GM10847 (cell line): ENCODE results near the gene PPM1L.

Experiments used
- POLR2A ChIP-seq: IDR thresholded peaks from 2 replicates; pipeline ENCODE4 v1.6.1; 2011; ENCODE audit not compliant: insufficient read length; ENCODE audit errors: extremely low read depth

PPM1L gene

DNA sequence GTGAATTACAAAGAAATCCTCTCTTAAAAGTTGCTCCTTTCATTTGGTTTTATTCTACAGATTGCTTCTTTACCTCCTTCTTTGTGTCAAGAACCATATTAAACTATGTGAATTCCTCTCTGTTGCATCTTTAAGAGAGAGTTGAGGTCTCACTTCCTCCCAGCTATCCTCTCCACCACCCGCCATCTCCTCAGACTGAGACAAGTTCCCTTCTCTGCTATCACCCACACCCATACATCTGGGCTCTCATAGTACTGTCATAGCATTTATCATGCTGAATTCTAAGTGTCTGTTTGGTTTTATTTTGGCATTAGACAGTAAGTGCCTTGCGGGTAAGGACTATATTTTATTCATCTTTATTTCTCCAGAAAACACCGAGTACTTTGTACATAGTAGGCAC lies 294.9 kb downstream of the PPM1L start:
- no peak for TF ChIP-seq POLR2A

DNA sequence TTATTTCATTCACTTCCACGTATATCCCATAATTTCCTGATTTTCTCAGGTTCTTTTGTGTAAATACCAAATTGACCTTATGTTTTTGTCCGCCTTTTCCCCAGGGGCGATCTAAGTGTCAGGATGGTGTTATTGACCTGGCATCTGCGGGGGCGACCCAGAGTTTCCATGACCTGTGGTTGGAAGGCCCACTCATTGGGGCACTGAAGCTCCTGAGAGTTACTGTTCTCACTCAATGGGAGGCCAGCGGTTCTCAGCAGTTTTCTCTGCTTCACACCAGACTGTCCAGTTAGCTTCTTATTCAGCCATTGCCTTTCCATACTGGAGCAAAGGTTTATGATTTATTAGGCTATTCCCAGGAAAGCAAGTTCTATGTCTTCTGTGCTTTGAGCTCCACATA lies 295.8 kb downstream of the PPM1L start:
- TF ChIP-seq POLR2A: no peak

DNA sequence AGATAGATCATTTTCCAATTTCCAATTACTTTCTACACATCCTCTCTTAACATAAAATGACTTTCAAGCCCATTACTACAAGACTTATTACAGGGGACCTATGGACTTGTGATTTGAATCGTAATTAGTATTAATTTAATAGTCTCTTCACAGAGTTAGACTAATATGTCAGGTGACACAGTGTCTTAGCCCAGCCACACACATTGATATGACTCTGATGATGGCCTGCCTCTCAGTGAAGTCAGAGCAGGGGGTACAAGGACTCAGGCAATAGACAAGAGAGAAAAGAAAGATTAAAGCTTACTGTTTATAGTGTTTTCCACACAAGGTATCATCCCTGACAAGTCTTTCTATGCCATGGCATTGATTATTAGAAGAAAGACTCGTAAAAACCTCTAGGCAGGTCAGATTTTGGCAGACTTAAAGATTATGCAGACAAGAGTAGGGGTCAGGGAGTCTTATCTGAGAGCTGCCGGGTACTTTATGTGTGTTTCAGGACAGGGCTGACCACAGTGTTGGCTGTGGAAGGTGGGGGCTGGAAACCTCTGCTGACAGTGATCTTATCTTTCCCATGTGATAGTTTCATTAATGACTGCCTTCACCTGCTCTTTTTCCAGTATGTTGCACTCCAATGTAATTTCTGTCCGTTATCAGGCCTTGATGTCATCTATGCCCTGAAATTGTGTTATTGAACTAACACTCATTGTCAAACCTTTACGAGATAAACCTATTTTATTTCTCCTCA lies 299.0 kb downstream of the PPM1L start:
- no peak for TF ChIP-seq POLR2A

DNA sequence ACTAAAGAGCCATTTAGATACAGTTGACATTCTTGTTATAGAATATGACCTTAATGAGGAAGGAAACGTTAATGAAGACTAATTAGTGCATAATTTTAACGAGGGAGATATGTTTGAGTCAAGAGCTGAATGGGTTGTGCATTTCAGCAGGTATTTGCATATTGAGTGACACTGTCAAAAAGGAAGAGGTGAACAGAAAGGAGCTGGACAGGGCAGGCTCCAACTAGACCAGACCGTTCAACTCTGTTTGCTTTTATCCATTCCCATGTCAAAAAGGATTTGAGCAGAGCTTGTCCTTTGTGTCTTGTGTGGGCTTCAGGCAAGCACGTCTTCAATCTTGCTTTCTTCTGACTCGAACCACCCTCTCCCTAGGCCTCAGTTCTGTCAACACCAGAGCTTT lies 308.4 kb downstream of the PPM1L start:
- TF ChIP-seq POLR2A: no peak

DNA sequence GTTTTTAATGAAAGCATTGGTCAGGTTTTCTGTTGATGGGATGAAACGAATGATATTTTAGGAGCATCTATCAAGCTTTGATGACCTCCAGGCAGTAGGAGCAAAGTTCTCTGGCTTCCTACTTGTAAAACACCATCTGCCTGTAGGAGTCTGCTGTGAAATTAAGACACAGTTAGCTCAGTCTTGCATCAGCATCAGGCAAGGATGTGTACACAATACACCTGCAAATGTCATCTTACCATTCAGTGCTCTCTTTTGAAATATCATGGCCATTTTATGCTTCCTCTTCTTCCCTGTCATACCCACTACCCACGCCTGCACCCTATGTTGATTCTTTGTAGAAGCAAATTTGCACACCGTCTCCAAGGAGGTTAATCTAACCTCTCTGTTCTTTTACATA lies 310.9 kb downstream of the PPM1L start:
- no peak for TF ChIP-seq POLR2A

DNA sequence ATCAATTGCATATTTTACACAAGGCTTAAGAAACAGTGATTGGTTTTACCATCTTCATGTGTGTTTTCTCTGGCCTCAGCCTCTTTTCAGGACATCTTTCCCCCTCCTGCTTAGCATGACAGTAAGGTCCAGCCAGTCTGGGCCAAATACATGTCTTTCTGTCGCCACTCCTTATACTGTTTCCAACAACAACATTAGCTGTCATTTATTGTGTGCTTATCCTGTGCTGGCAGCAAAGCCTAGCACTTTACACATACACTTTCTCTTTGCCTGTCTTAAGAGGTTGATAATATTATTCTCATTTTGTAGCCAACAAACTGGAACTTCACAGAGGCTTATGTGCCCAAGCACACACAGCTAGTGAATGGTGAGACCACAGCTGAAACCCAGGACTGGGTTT lies 311.3 kb downstream of the PPM1L start:
- TF ChIP-seq POLR2A: no peak

DNA sequence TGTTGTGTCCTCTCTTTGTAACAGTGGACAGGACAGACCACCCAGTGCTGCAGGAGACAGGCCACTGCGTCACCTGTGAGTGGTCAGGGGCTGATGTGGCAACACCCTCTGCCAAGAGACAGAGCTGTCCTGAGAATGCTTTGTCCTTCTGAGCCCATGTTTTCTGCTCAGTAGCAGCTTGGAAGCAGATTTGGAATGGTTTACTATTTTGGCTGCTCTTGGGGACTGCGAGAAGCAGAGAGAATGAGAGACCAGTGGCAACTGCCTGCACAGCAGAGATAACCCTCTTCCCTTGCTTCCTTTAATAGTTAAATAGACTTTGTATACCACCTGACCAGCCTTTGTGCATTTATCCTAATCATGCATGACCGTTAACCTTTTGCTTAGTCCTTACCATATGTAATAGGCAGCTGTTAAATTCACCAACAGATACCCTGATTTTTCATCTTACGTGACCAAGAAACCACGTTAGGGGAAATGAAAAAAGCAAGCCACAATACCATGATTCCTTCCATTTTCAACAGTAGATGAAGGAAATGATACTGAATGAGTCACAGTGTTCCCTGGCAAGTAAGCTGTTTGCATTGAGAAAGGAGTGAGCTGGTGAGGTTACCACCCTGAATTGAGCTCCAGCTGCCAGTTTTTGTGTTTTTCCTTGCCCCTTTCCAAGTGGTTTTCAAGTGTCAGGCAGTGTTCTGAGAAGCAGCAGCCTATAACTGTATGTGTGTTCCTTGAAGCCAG lies 313.6 kb downstream of the PPM1L start:
- no peak for TF ChIP-seq POLR2A

DNA sequence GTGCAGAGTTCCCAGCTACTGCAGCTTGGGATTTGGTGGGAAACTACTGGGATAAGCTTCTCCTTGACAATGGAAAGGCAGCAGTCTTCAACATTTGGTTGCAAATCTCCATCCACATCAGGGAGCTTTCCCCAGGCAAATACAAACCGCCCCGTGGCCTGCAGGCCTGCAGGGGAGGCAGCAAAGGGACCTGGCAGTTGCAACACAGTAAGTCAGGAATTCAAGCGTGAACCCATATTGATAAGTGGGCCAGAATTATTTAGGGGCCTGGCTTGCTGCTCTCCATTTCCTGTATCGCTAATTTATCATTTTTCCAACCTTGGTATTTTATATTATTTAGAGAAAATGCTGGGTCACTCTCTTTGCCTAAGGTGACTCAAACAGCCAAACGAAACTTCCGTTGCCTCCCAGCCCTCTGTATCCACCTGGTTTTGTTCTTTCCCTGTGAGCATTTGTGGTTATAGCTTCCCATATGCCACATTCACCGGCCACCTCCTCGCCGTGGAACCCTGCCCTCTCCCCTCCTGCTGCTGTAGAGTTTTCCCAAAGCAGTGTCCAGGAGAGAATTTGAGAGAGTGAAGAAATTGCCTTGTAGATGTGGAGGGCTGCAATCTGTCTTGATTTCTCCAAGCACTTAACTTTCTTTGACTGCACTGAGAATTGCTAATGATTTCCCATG lies 314.4 kb downstream of the PPM1L start:
- no peak for TF ChIP-seq POLR2A

DNA sequence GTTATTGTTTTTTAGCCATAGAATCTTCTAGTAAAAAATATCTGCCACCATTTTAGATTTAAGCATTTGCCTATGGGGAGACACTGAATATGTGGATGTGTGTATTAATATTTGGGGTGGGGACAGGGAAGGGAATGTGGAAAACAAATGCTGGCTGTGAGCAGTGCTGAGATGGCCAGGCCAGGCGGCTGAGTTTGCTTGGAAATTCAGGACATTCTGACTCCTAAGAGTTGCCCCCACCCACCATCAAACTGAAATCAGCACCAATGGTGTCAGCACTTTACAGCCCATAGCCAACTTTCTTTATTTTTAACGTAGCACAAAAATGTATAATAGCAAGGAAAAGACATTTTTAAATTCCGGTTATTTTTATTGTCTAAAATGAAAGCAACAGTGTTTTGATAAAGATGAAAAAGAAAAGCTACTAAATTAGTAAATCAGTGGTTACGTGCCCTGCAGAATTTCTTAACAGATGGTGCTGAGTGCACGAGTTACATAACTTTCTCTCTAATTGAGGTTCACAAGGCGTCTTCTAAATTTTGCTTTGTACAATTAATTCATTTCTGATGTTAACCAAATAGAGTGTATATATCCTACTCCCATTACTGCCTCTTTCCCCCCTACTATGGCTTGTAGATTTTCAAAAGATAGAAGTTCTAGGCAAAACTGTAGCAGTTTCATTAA lies 315.1 kb downstream of the PPM1L start:
- TF ChIP-seq POLR2A: no peak

DNA sequence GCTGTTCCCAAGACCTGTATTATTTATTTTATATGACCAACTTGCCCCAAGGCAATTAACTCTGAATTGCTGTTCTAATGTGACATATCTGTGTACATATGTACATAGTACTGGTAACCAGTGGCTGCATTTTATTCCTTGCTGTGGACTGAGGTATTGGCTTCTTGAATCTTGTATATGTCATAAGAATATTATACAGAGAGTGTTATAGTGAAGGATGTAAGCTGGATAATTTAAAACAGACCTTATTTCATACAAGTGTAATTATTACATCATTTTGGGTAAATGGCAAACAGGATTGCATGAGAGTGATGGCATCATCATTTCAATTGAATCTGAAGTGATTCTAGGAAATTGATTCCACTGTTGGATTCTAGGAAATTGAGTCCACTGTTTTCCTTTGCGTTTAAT lies 316.2 kb downstream of the PPM1L start:
- TF ChIP-seq POLR2A: no peak

DNA sequence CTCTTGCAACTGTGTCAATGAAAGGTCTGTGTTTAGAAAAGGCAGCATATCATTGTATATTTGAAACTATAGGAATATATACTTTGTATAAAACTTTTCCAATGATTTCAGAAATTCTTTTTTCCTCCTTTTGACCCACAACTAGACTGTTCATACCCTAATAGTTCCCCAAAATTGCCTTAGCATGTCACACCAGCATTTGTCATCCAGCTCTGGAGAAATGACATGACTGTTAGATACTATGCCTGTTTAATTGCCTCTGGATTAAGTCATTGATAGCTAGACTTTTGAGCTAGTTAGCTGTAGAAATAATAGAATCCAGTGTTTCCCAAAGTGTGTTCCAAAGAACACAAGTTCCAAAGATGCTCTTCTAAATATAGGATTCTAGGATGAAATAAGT lies 316.7 kb downstream of the PPM1L start:
- TF ChIP-seq POLR2A: no peak

DNA sequence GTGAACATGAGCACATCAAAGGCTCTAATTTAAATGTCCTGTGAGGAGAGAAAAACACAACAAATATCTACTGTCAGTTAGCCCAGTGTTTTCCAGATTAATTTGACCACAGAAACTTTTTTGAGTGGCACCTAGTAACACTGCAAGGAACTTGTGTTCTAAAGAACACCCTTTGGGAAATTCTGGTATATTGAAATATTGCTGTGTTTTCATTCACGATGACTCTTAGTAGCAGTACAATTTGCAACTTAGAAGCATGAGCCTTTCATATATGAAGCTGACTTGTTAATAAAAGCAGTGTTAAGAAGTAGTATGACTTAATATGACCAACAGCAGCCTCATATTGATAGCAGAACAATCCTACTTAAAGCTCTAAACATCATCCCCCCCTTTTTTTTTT lies 317.1 kb downstream of the PPM1L start:
- TF ChIP-seq POLR2A: no peak

DNA sequence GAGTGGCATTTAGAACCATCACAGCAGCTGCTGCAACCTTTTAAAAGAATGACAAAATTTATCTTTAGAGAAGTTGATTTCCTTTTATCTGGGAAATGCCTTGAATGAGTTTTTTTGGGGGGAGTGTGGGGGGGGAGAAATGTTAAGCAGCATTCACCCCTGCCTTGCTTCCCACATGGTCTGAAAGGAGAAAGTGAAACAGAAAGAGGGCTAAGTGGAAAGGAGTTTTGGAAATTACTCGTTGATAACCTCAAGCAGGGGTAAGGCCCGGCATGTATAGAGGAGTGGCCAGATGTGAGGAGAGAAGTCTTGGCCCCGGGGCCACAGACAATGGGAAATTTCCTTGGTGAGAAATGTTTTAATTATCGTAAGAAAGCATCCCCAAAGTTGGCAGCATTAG lies 325.6 kb downstream of the PPM1L start:
- no peak for TF ChIP-seq POLR2A

DNA sequence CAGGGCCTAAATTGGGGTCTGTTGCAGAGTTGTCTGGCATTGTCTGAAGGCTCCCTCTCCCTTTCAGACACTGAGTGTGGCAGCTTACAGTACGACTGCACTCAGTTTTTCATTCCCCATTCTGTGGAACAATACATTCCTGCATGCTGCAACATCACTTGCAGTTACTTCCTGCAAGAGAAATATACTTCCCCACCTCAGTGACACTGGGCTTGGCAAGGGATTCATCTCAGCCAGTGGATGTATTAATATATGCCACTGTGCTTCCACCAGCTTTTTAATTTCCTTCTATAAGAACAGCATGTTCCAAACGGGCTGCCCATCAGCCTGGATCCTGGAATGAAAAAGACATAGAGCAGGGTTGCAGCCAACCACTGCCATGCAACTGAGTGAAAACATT lies 326.0 kb downstream of the PPM1L start:
- no peak for TF ChIP-seq POLR2A

DNA sequence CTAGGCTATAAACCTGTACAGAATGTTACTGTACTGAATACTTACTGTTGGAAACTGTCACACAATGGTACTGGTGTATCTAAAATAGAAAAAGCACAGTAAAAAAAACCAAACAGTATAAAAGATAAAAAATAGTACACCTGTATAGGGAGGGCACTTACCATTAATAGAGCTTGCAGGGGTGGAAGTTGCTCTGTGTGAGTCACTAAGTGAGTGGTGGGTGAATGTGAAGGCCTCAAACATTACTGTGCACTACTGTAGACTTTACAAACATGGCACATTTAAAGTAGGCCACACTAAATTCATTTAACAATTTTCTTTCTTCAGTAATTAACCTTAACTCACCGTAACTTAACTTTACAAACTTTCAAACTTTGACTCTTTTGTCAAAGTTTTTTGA lies 327.1 kb downstream of the PPM1L start:
- no peak for TF ChIP-seq POLR2A

DNA sequence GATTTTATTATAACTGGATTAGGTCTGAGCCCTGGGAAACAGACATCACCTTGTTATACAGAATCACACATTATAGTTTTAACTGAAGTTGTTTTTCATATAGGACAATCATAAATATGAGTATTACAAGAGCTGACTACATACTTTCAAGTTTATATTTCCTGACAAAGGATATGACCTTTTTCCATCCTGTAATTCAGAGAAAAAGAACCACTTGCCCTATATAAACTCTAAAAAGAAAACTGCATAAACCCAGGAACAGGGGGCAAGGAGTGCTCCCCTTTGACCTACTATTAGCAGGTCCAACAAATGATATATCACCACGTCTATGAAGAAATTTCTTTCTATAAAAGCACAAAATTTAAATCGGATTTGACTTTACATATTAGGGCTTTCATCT lies 328.2 kb downstream of the PPM1L start:
- no peak for TF ChIP-seq POLR2A
